Activated CD4-positive, alpha-beta T cell treated with anti-CD3 and anti-CD28 coated beads, Interleukin-2, amount 10 ng/mL, durations not matched to agents 24 days and 14 days (primary cell): ENCODE results near the gene KCNJ5. TPM values are rescaled to one million over a fixed set of nuclear protein-coding genes. Genes with fewer than 3 reads are reported as not detected.
"Not testable (repeated sequence)": the region's sequence is repeated elsewhere in the genome, so short reads cannot be mapped to it uniquely, and the experiment has no call there.

Source experiments
- DNase-seq: peaks from one replicate; pipeline ENCODE4 v3.0.0; 2022
- H3K27ac Mint-ChIP-seq: one replicate; pipeline ENCODE4 v1.8.0; 2022; ENCODE audit warnings: mild to moderate bottlenecking, mixed read lengths
- H3K27me3 Mint-ChIP-seq: one replicate; pipeline ENCODE4 v1.8.0; 2022; ENCODE audit warnings: mixed read lengths
- H3K36me3 Mint-ChIP-seq: one replicate; pipeline ENCODE4 v1.8.0; 2022; ENCODE audit warnings: low read depth, mild to moderate bottlenecking, mixed read lengths
- H3K4me1 Mint-ChIP-seq: one replicate; pipeline ENCODE4 v1.8.0; 2021; ENCODE audit warnings: mixed read lengths
- H3K4me3 Mint-ChIP-seq: one replicate; pipeline ENCODE4 v1.8.0; 2022; ENCODE audit warnings: mild to moderate bottlenecking, moderate library complexity, mixed read lengths
- H3K9me3 Mint-ChIP-seq: one replicate; pipeline ENCODE4 v1.8.0; 2021; ENCODE audit warnings: mixed read lengths
- intact Hi-C: fragments of 100-400 bp; cut with micrococcal nuclease; formaldehyde crosslinking; loops from one replicate; pipeline ENCODE4 v1.15.1; 2023
- total RNA-seq: library from RNA; stranded (reverse); gene quantifications from 2 replicates; pipeline ENCODE4 v1.2.3, GENCODE V29; 2022

The KCNJ5 gene
- total RNA-seq, 1 donor from 2014 or later = not detected

- intact Hi-C loops = no loop called here
- no peak for DNase-seq
- H3K36me3 Mint-ChIP-seq = no peaks in the 10 kb centered on the region
- H3K27ac Mint-ChIP-seq = no peak overlapping the region
- peaks cover 8% of the 10 kb centered on the region for H3K9me3 Mint-ChIP-seq
- H3K4me3 Mint-ChIP-seq = no peak overlapping the region
- peaks cover 9% of the 10 kb centered on the region for H3K27me3 Mint-ChIP-seq
- H3K4me1 Mint-ChIP-seq = peaks cover 3% of the 10 kb centered on the region
These were observed 25.5 kb downstream of the KCNJ5 start for GRCh38 chr11:128916681-128917080.

GRCh38 chr11:128917144-128917724, 26.1 kb downstream of the KCNJ5 start:
- no peak for DNase-seq
- Mint-ChIP-seq H3K4me3 (no peak overlapping the region), H3K27ac (no peak overlapping the region), H3K9me3 (peaks cover 8% of the 10 kb centered on the region), H3K4me1 (peaks cover 3% of the 10 kb centered on the region), H3K27me3 (peaks cover 11% of the 10 kb centered on the region), H3K36me3 (no peaks in the 10 kb centered on the region)
- intact Hi-C loops = no loop called here

GRCh38 chr11:128919216-128919615, 28.1 kb downstream of the KCNJ5 start:
- H3K4me3 Mint-ChIP-seq = no peak overlapping the region

GRCh38 chr11:128919635-128920034, 28.5 kb downstream of the KCNJ5 start:
- H3K27ac Mint-ChIP-seq, intact Hi-C loops, H3K4me1 Mint-ChIP-seq, H3K4me3 Mint-ChIP-seq, DNase-seq, H3K36me3 Mint-ChIP-seq, H3K9me3 Mint-ChIP-seq: not testable (repeated sequence)
- peaks cover 11% of the 10 kb centered on the region for H3K27me3 Mint-ChIP-seq

More at GRCh38 chr11:128919216-128919615, 28.1 kb downstream of the KCNJ5 start:
- Mint-ChIP-seq H3K27me3 (peaks cover 11% of the 10 kb centered on the region), H3K9me3 (peaks cover 8% of the 10 kb centered on the region), H3K4me1 (peaks cover 3% of the 10 kb centered on the region), H3K36me3 (no peaks in the 10 kb centered on the region), H3K27ac (peak overlapping the region; percentile 51)
- intact Hi-C loops = no loop called here
- no peak for DNase-seq

- Mint-ChIP-seq H3K27ac (no peak overlapping the region), H3K27me3 (peaks cover 11% of the 10 kb centered on the region), H3K36me3 (no peaks in the 10 kb centered on the region), H3K4me1 (peaks cover 3% of the 10 kb centered on the region), H3K4me3 (no peak overlapping the region), H3K9me3 (peaks cover 6% of the 10 kb centered on the region)
- intact Hi-C loops = no loop called here
- no peak for DNase-seq
These were observed 29.5 kb downstream of the KCNJ5 start for GRCh38 chr11:128920666-128921065.

GRCh38 chr11:128921793-128922192, 30.6 kb downstream of the KCNJ5 start:
- no peak for DNase-seq
- Mint-ChIP-seq H3K36me3 (no peaks in the 10 kb centered on the region), H3K27ac (no peak overlapping the region)

GRCh38 chr11:128924104-128924503, 32.9 kb downstream of the KCNJ5 start:
- H3K4me3 Mint-ChIP-seq = no peak overlapping the region
- peaks cover 5% of the 10 kb centered on the region for H3K27me3 Mint-ChIP-seq
- no peaks in the 10 kb centered on the region for H3K36me3 Mint-ChIP-seq
- peaks cover 11% of the 10 kb centered on the region for H3K4me1 Mint-ChIP-seq
- no peak overlapping the region for H3K27ac Mint-ChIP-seq
- no peaks in the 10 kb centered on the region for H3K9me3 Mint-ChIP-seq
- DNase-seq = no peak
- intact Hi-C loops = no loop called here

More at GRCh38 chr11:128921793-128922192, 30.6 kb downstream of the KCNJ5 start:
- H3K27me3 Mint-ChIP-seq = peaks cover 7% of the 10 kb centered on the region
- H3K4me1 Mint-ChIP-seq = peaks cover 3% of the 10 kb centered on the region
- no peaks in the 10 kb centered on the region for H3K9me3 Mint-ChIP-seq
- H3K4me3 Mint-ChIP-seq = no peak overlapping the region
- intact Hi-C loops = no loop called here

GRCh38 chr11:128924510-128925249, 33.5 kb downstream of the KCNJ5 start:
- Mint-ChIP-seq H3K4me3 (no peak overlapping the region), H3K9me3 (no peaks in the 10 kb centered on the region), H3K36me3 (no peaks in the 10 kb centered on the region), H3K27ac (no peak overlapping the region), H3K4me1 (peaks cover 8% of the 10 kb centered on the region), H3K27me3 (peaks cover 5% of the 10 kb centered on the region)
- no peak for DNase-seq
- intact Hi-C loops = no loop called here

- DNase-seq = no peak
- peaks cover 5% of the 10 kb centered on the region for H3K27me3 Mint-ChIP-seq
- H3K4me1 Mint-ChIP-seq = peaks cover 8% of the 10 kb centered on the region
- H3K27ac Mint-ChIP-seq = no peak overlapping the region
- intact Hi-C loops = no loop called here
- no peaks in the 10 kb centered on the region for H3K36me3 Mint-ChIP-seq
- no peaks in the 10 kb centered on the region for H3K9me3 Mint-ChIP-seq
- no peak overlapping the region for H3K4me3 Mint-ChIP-seq
These were observed 34.1 kb downstream of the KCNJ5 start for GRCh38 chr11:128925250-128925600.

GRCh38 chr11:128926000-128926399, 34.8 kb downstream of the KCNJ5 start:
- H3K36me3 Mint-ChIP-seq = no peaks in the 10 kb centered on the region
- peaks cover 8% of the 10 kb centered on the region for H3K4me1 Mint-ChIP-seq
- H3K27ac Mint-ChIP-seq = no peak overlapping the region
- intact Hi-C loops = no loop called here
- peaks cover 4% of the 10 kb centered on the region for H3K27me3 Mint-ChIP-seq
- DNase-seq = no peak
- no peaks in the 10 kb centered on the region for H3K9me3 Mint-ChIP-seq
- H3K4me3 Mint-ChIP-seq = no peak overlapping the region

GRCh38 chr11:128926437-128927107, 35.4 kb downstream of the KCNJ5 start:
- DNase-seq = no peak
- H3K27me3 Mint-ChIP-seq = peaks cover 2% of the 10 kb centered on the region
- H3K9me3 Mint-ChIP-seq = no peaks in the 10 kb centered on the region
- H3K27ac Mint-ChIP-seq = no peak overlapping the region
- intact Hi-C loops = no loop called here
- H3K4me1 Mint-ChIP-seq = peaks cover 8% of the 10 kb centered on the region
- no peaks in the 10 kb centered on the region for H3K36me3 Mint-ChIP-seq
- H3K4me3 Mint-ChIP-seq = no peak overlapping the region

GRCh38 chr11:128927108-128927461, 35.9 kb downstream of the KCNJ5 start:
- Mint-ChIP-seq H3K9me3 (no peaks in the 10 kb centered on the region), H3K4me1 (peaks cover 8% of the 10 kb centered on the region), H3K36me3 (no peaks in the 10 kb centered on the region), H3K27me3 (no peaks in the 10 kb centered on the region), H3K4me3 (no peak overlapping the region), H3K27ac (no peak overlapping the region)
- DNase-seq = no peak
- intact Hi-C loops = no loop called here

GRCh38 chr11:128927683-128928336, 36.7 kb downstream of the KCNJ5 start:
- H3K4me3 Mint-ChIP-seq = no peak overlapping the region

GRCh38 chr11:128928400-128928799, 37.2 kb downstream of the KCNJ5 start:
- H3K4me1 Mint-ChIP-seq = peaks cover 8% of the 10 kb centered on the region
- no peaks in the 10 kb centered on the region for H3K27me3 Mint-ChIP-seq
- intact Hi-C loops = no loop called here
- H3K36me3 Mint-ChIP-seq = no peaks in the 10 kb centered on the region
- H3K27ac Mint-ChIP-seq = no peak overlapping the region
- no peaks in the 10 kb centered on the region for H3K9me3 Mint-ChIP-seq
- H3K4me3 Mint-ChIP-seq = no peak overlapping the region
- peak; percentile 66 for DNase-seq

More at GRCh38 chr11:128927683-128928336, 36.7 kb downstream of the KCNJ5 start:
- Mint-ChIP-seq H3K9me3 (no peaks in the 10 kb centered on the region), H3K4me1 (peaks cover 8% of the 10 kb centered on the region), H3K27ac (no peak overlapping the region), H3K36me3 (no peaks in the 10 kb centered on the region), H3K27me3 (no peaks in the 10 kb centered on the region)
- DNase-seq = no peak
- intact Hi-C loops = no loop called here
